AG10803 (cell line): ENCODE results near the gene SIX5.
A peak's percentile ranks its signal among the peaks of the same experiment; 100 is the strongest.

ENCODE experiments used
- DNase-seq: peaks from one replicate; pipeline ENCODE4 v3.0.0; 2010; ENCODE audit warnings: low read depth
- H3K4me3 ChIP-seq: 2 replicates; pipeline ENCODE4 v1.5.1; 2011; ENCODE audit warnings: mild to moderate bottlenecking, low read length, control low read depth
- CTCF ChIP-seq: conservative IDR thresholded peaks from 2 replicates; pipeline ENCODE4 v1.5.1; 2011; ENCODE audit warnings: mild to moderate bottlenecking, low read length, control low read depth, inconsistent platforms

The SIX5 gene

DNA sequence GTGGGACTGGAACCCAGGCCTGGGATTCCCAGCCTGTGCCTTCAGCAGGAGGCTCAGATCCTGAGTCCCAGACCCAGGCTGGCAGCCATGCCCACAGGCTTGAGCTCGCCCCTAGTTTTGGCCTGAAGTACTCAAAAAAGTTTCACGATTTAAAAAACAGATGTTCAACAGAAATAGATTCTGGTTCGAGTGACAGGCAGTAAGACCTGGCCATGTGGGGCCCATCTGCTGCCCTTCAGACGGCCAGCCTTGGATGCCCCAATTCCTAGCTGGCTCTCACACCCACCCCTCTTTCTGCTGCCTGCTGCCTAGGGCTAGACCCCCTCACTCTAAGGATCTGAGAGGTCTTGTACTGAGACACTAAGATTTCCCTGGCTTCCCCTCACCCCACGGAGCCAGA is 16.0 kb upstream of the SIX5 start:
- no peak overlapping the region for H3K4me3 ChIP-seq
- TF ChIP-seq CTCF, result no peak
- no peak for DNase-seq

GRCh38 chr19:45784096-45784495 is 15.0 kb upstream of the SIX5 start:
- H3K4me3 ChIP-seq, result no peak overlapping the region
- TF ChIP-seq CTCF, result no peak
- no peak for DNase-seq

GRCh38 chr19:45782820-45783785 is 14.1 kb upstream of the SIX5 start:
- peak; percentile 78 for DNase-seq
- H3K4me3 ChIP-seq, result peak overlapping the region; percentile 77

GRCh38 chr19:45782162-45782691 is 13.2 kb upstream of the SIX5 start, which contains the start of gene DMPK:
TSS of gene DMPK (minus strand) at chr19:45782490. CDS start at chr19:45782352, 138 bp downstream.
- DNase-seq, result no peak
- TF ChIP-seq CTCF, result no peak
- peak within 1 kb of the TSS; percentile 77 for H3K4me3 ChIP-seq

More at GRCh38 chr19:45782820-45783785, 14.1 kb upstream of the SIX5 start:
- TF ChIP-seq CTCF, result no peak

GRCh38 chr19:45781214-45782161 is 12.4 kb upstream of the SIX5 start:
- no peak for DNase-seq

More at GRCh38 chr19:45781214-45782161, 12.4 kb upstream of the SIX5 start:
- H3K4me3 ChIP-seq, result peak overlapping the region; percentile 77
- TF ChIP-seq CTCF, result no peak
